Peyer's patch (tissue), 4 donors: Measurements from ENCODE around the gene DNAJC15. TPM values are rescaled to one million over a fixed set of nuclear protein-coding genes. Genes with fewer than 3 reads are reported as not detected.

ENCODE experiments used
- total RNA-seq, 4 donors: library from RNA; depleted of rRNA; stranded (reverse); fragments of >200 nt; gene quantifications; one replicate each; pipeline ENCODE4 v1.1.0, GENCODE V29; 2016

Gene DNAJC15
- total RNA-seq, 4 donors from 2014 or later, result 5.8 to 27.5 (median 11.9) TPM

Other genes starting within 250 kb of the DNAJC15 start
- gene FAM216B, start 242.0 kb upstream of the DNAJC15 start, total RNA-seq, result under 1 TPM in 1 of 4 donors, not detected in 3; 0.83 TPM
- 10 to 100 TPM in 3 of 4 donors, 1 to 10 TPM in 1; 8.8 to 45.4 (median 22.1) TPM for gene EPSTI1, start 31.3 kb upstream of the DNAJC15 start, total RNA-seq